SK-N-SH (cell line): ENCODE results near the gene WFDC10A. TPM values are rescaled to one million over a fixed set of nuclear protein-coding genes. Genes with fewer than 3 reads are reported as not detected.

Experiments used
- CTCF ChIA-PET: fragments of 300-600, 350-600 bp; formaldehyde crosslinking; extraction: SDS; loops from one replicate; lab custom pipeline; 2021; lab: Yijun Ruan, JAX
- POLR2A ChIA-PET: fragments of 350-600 bp; sonication (Branson Sonifier 250); formaldehyde crosslinking; extraction: SDS; loops from one replicate; lab custom pipeline; 2020; ENCODE audit warnings: antibody characterized with exemption, inconsistent platforms; lab: Yijun Ruan, JAX
- DNase-seq: peaks from one replicate; pipeline ENCODE4 v3.0.0; 2012
- H2AFZ ChIP-seq: fragments of 200-600 bp; sonication (generic); 2 replicates; pipeline ENCODE4 v1.8.1; 2016; ENCODE audit warnings: antibody characterized with exemption, mild to moderate bottlenecking, low read depth
- H3F3A ChIP-seq: fragments of 200-600 bp; sonication (generic); replicated peaks from 2 replicates; pipeline ENCODE3; 2016; ENCODE audit warnings: antibody characterized with exemption, mild to moderate bottlenecking; ENCODE audit not compliant: insufficient read depth
- H3K27ac ChIP-seq, 2 experiments: fragments of 200-500 bp in 1 of 2; fragments of 200-600 bp in 1 of 2; sonication (Bioruptor generic) in 1 of 2; sonication (generic), shearing (Covaris generic) in 1 of 2; 2 replicates each; pipeline versions ENCODE4 v1.5.1 to v1.6.1; 2014 to 2016; ENCODE audit warnings: low read depth in 2 of 2, inconsistent platforms in 1 of 2, low read length in 1 of 2, mild to moderate bottlenecking in 1 of 2, mixed read lengths in 1 of 2
- H3K27me3 ChIP-seq: fragments of 200-600 bp; sonication (generic), shearing (Covaris generic); 2 replicates; pipeline ENCODE4 v1.6.1; 2016; ENCODE audit warnings: mixed run types; ENCODE audit not compliant: insufficient read depth
- H3K36me3 ChIP-seq, 2 experiments: fragments of 200-500 bp in 1 of 2; fragments of 200-600 bp in 1 of 2; sonication (Bioruptor generic) in 1 of 2; sonication (generic) in 1 of 2; replicated peaks in 1 of 2; 2 replicates each; pipeline versions ENCODE3 to v1.5.1; 2014 to 2016; ENCODE audit warnings: low read length in 1 of 2, mild to moderate bottlenecking in 1 of 2; ENCODE audit not compliant: insufficient read depth in 2 of 2, control insufficient read depth in 1 of 2
- H3K4me1 ChIP-seq, 2 experiments: fragments of 200-500 bp in 1 of 2; fragments of 200-600 bp in 1 of 2; sonication (Bioruptor generic) in 1 of 2; sonication (generic), shearing (Covaris generic) in 1 of 2; 2 replicates each; pipeline versions ENCODE4 v1.5.1 to v1.6.1; 2014 to 2016; ENCODE audit warnings: low read depth in 1 of 2, low read length in 1 of 2, mixed run types in 1 of 2; ENCODE audit not compliant: insufficient read depth in 2 of 2, control insufficient read depth in 1 of 2
- H3K4me2 ChIP-seq: fragments of 200-600 bp; sonication (generic), shearing (Covaris generic); 2 replicates; pipeline ENCODE4 v1.6.1; 2017; ENCODE audit warnings: mixed run types
- H3K4me3 ChIP-seq, 2 experiments: fragments of 200-500 bp in 1 of 2; fragments of 200-600 bp in 1 of 2; sonication (Bioruptor generic) in 1 of 2; sonication (generic), shearing (Covaris generic) in 1 of 2; 2 replicates each; pipeline versions ENCODE4 v1.5.1 to v1.8.1; 2014 to 2016; ENCODE audit warnings: low read depth in 2 of 2, inconsistent platforms in 1 of 2, low read length in 1 of 2, mild to moderate bottlenecking in 1 of 2, mixed read lengths in 1 of 2, moderate library complexity in 1 of 2
- H3K79me2 ChIP-seq: fragments of 200-600 bp; sonication (generic); 2 replicates; pipeline ENCODE4 v1.8.1; 2017; ENCODE audit warnings: mild to moderate bottlenecking; ENCODE audit not compliant: insufficient read depth
- H3K9ac ChIP-seq: fragments of 200-600 bp; sonication (generic); 2 replicates; pipeline ENCODE4 v1.6.1; 2017; ENCODE audit warnings: mixed run types
- H3K9me2 ChIP-seq: fragments of 200-600 bp; sonication (generic); 2 replicates; pipeline ENCODE4 v1.6.1; 2017; ENCODE audit warnings: mixed run types
- H3K9me3 ChIP-seq: fragments of 200-600 bp; sonication (generic); 2 replicates; pipeline ENCODE4 v1.6.1; 2017; ENCODE audit warnings: mixed run types, mild to moderate bottlenecking, moderate library complexity
- H4K20me1 ChIP-seq: fragments of 200-600 bp; sonication (generic); 2 replicates; pipeline ENCODE4 v1.6.1; 2017; ENCODE audit warnings: mild to moderate bottlenecking, mixed run types; ENCODE audit not compliant: insufficient read depth
- CHD2 ChIP-seq: fragments of 150-350 bp; IDR thresholded peaks from 2 replicates; pipeline ENCODE4 v1.6.1; 2018; ENCODE audit warnings: low read length; ENCODE audit not compliant: partially characterized antibody
- EP300 ChIP-seq, 2 experiments: IDR thresholded peaks; 2 replicates each; pipeline versions ENCODE4 v1.4.0 to v1.6.1; 2012; ENCODE audit warnings: borderline replicate concordance in 1 of 2, low read depth in 1 of 2, low read length in 1 of 2
- FOSL2 ChIP-seq: IDR thresholded peaks from 2 replicates; pipeline ENCODE4 v1.4.0; 2012; ENCODE audit warnings: low read depth, mild to moderate bottlenecking, moderate library complexity, borderline replicate concordance
- FOXJ3 ChIP-seq: sonication (generic); formaldehyde crosslinking; IDR thresholded peaks from 2 replicates; pipeline ENCODE4 v1.5.1; 2020; ENCODE audit warnings: mild to moderate bottlenecking, missing genetic modification reagents
- JUND ChIP-seq: IDR thresholded peaks from 2 replicates; pipeline ENCODE4 v1.4.0; 2012
- RCOR1 ChIP-seq: fragments of 150-350 bp; IDR thresholded peaks from 2 replicates; pipeline ENCODE4 v1.6.1; 2017; ENCODE audit warnings: antibody characterized with exemption, low read length
- RFX5 ChIP-seq: IDR thresholded peaks from 2 replicates; pipeline ENCODE4 v1.6.1; 2012; ENCODE audit warnings: mild to moderate bottlenecking, improper control_type of control experiment, low read length
- RXRA ChIP-seq: IDR thresholded peaks from 2 replicates; pipeline ENCODE4 v1.4.0; 2012; ENCODE audit warnings: low read depth, mild to moderate bottlenecking, borderline replicate concordance
- SIN3A ChIP-seq: IDR thresholded peaks from 2 replicates; pipeline ENCODE4 v1.6.1; 2012; ENCODE audit warnings: low read depth, mild to moderate bottlenecking, low read length, moderate library complexity, borderline replicate concordance
- TAF1 ChIP-seq: IDR thresholded peaks from 2 replicates; pipeline ENCODE4 v1.6.1; 2012; ENCODE audit warnings: low read depth, mild to moderate bottlenecking, low read length, moderate library complexity, borderline replicate concordance
- WGBS: methylation state at CpG from one replicate; pipeline ENCODE4 v1.1.6; 2017; ENCODE audit warnings: low lambda C conversion rate; 5-methylcytosine and 5-hydroxymethylcytosine counted together
- polyA plus RNA-seq, 3 experiments: library from polyadenylated mRNA; depleted of rRNA; stranded (reverse); fragments of >200 nt; gene quantifications; 2 replicates each; pipeline ENCODE4 v1.2.3, GENCODE V29; 2012
- TF ChIP-seq, protein P1 (sequence below): IDR thresholded peaks from 2 replicates; pipeline ENCODE4 v1.6.1; 2012; ENCODE audit warnings: mild to moderate bottlenecking, low read depth, low read length, moderate library complexity
- TF ChIP-seq, protein P2 (sequence below): fragments of 200-600 bp; sonication (generic); IDR thresholded peaks from 2 replicates; pipeline ENCODE4 v1.6.1; 2017; ENCODE audit warnings: antibody characterized with exemption, mild to moderate bottlenecking, moderate library complexity

Gene WFDC10A
- polyA plus RNA-seq, 1 of the 3 experiments (the other 2 are of a cell fraction), result not detected

GRCh38 chr20:45595235-45595634, 34.3 kb upstream of the WFDC10A start:
- no peaks in the 10 kb centered on the region for H3K36me3 ChIP-seq
- CTCF ChIA-PET, result interaction anchor here (3.6 kb wide), 1 partner anchor 176 kb away, joined by 14 read pairs; no protein-coding TSS in a partner anchor
- 0% methylated on average over 1 of the region's 1 CpG for WGBS
- H3K9ac ChIP-seq, result no peak overlapping the region
- H3K9me3 ChIP-seq, result no peaks in the 10 kb centered on the region
- no peak overlapping the region for H2AFZ ChIP-seq
- H3K27me3 ChIP-seq, result no peaks in the 10 kb centered on the region
- H3K27ac ChIP-seq, result no peak overlapping the region
- no peaks in the 10 kb centered on the region for H3F3A ChIP-seq
- H3K4me1 ChIP-seq, result no peaks in the 10 kb centered on the region
- TF ChIP-seq FOSL2 (no peak), FOXJ3 (CRISPR knock-in tag) (no peak), TAF1 (no peak), CHD2 (no peak), JUND (no peak), RFX5 (no peak), RCOR1 (no peak), EP300 (IDR thresholded peaks at IDR 0.05; ENCODE audit: borderline replicate concordance in 1 of 2, low read depth in 1 of 2, low read length in 1 of 2) (no peak), RXRA (no peak)
- TF ChIP-seq, protein P1, sequence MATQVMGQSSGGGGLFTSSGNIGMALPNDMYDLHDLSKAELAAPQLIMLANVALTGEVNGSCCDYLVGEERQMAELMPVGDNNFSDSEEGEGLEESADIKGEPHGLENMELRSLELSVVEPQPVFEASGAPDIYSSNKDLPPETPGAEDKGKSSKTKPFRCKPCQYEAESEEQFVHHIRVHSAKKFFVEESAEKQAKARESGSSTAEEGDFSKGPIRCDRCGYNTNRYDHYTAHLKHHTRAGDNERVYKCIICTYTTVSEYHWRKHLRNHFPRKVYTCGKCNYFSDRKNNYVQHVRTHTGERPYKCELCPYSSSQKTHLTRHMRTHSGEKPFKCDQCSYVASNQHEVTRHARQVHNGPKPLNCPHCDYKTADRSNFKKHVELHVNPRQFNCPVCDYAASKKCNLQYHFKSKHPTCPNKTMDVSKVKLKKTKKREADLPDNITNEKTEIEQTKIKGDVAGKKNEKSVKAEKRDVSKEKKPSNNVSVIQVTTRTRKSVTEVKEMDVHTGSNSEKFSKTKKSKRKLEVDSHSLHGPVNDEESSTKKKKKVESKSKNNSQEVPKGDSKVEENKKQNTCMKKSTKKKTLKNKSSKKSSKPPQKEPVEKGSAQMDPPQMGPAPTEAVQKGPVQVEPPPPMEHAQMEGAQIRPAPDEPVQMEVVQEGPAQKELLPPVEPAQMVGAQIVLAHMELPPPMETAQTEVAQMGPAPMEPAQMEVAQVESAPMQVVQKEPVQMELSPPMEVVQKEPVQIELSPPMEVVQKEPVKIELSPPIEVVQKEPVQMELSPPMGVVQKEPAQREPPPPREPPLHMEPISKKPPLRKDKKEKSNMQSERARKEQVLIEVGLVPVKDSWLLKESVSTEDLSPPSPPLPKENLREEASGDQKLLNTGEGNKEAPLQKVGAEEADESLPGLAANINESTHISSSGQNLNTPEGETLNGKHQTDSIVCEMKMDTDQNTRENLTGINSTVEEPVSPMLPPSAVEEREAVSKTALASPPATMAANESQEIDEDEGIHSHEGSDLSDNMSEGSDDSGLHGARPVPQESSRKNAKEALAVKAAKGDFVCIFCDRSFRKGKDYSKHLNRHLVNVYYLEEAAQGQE, result no peak
- TF ChIP-seq, protein P2, sequence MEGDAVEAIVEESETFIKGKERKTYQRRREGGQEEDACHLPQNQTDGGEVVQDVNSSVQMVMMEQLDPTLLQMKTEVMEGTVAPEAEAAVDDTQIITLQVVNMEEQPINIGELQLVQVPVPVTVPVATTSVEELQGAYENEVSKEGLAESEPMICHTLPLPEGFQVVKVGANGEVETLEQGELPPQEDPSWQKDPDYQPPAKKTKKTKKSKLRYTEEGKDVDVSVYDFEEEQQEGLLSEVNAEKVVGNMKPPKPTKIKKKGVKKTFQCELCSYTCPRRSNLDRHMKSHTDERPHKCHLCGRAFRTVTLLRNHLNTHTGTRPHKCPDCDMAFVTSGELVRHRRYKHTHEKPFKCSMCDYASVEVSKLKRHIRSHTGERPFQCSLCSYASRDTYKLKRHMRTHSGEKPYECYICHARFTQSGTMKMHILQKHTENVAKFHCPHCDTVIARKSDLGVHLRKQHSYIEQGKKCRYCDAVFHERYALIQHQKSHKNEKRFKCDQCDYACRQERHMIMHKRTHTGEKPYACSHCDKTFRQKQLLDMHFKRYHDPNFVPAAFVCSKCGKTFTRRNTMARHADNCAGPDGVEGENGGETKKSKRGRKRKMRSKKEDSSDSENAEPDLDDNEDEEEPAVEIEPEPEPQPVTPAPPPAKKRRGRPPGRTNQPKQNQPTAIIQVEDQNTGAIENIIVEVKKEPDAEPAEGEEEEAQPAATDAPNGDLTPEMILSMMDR, result no peak
- no peaks in the 10 kb centered on the region for H3K9me2 ChIP-seq
- POLR2A ChIA-PET, result no interaction called here
- DNase-seq, result no peak
- no peaks in the 10 kb centered on the region for H4K20me1 ChIP-seq
- no peak overlapping the region for H3K4me3 ChIP-seq
- H3K79me2 ChIP-seq, result no peaks in the 10 kb centered on the region
- no peak overlapping the region for H3K4me2 ChIP-seq

- Histone ChIP-seq H3K9me3 (peaks cover 5% of the 10 kb centered on the region; the same call in 1 of the 2 replicates), H3K4me1 (no peaks in the 10 kb centered on the region), H3K9me2 (no peaks in the 10 kb centered on the region), H2AFZ (no peak overlapping the region), H3K4me2 (no peak overlapping the region), H3K4me3 (no peak overlapping the region), H3K36me3 (no peaks in the 10 kb centered on the region), H4K20me1 (no peaks in the 10 kb centered on the region), H3K27me3 (no peaks in the 10 kb centered on the region), H3K9ac (no peak overlapping the region), H3K79me2 (no peaks in the 10 kb centered on the region), H3F3A (peaks cover 5% of the 10 kb centered on the region), H3K27ac (no peak overlapping the region)
- ChIA-PET POLR2A (no interaction called here), CTCF (no interaction called here)
- TF ChIP-seq SIN3A, result no peak
- WGBS, result 16% methylated on average over 1 of the region's 1 CpG
- DNase-seq, result no peak
These were observed 21.7 kb upstream of the WFDC10A start for GRCh38 chr20:45607810-45608209.
